Measurements from ENCODE around the gene EI24. TPM values are rescaled to one million over a fixed set of nuclear protein-coding genes. Genes with fewer than 3 reads are reported as not detected.

Gene EI24
- total and polyA plus RNA-seq, 9 donors: 44.9 to 149 (median 53.4) TPM

DNA sequence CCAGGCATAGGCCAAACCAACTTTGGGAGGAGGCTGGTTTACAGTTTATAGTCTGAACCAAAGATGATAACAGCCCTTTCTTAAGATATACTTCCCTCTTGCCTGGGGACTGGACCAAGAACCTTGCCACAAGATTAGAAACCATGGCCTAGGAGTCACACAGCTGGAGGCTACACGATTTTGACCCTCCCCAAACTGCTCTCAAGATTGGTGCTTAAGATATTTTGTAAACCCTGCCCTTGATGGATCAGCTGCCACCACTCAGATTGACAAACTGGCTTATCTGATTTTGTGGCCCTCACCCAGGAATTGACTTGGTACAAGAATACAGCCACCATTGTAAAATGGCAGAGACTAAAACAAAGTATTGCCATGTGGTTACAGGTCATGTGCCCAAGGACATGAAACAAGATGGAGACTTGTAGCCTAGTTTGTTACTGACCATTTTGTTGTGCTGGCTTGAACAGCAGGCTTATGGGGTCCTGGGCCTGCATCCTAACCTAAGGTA, 17.4 kb upstream of the EI24 start:
- Histone ChIP-seq H3K27me3 (no peaks in the 10 kb centered on the region), H3K9me3 (peaks cover 0 to 25% of the 10 kb centered on the region in 2 donors), H3K36me3 (no peaks in the 10 kb centered on the region), H3K4me1 (ENCODE audit: insufficient read depth) (no peaks in the 10 kb centered on the region), H3K4me3 (no peak overlapping the region), H3K27ac (no peak overlapping the region)
- 37 to 44% (median 41%) methylated on average over 1 of the region's 1 CpG for WGBS, 3 donors
- TF ChIP-seq POLR2A (IDR thresholded peaks at IDR 0.05) (no peak), EP300 (IDR thresholded peaks at IDR 0.05) (no peak)
- TF ChIP-seq, protein P1, sequence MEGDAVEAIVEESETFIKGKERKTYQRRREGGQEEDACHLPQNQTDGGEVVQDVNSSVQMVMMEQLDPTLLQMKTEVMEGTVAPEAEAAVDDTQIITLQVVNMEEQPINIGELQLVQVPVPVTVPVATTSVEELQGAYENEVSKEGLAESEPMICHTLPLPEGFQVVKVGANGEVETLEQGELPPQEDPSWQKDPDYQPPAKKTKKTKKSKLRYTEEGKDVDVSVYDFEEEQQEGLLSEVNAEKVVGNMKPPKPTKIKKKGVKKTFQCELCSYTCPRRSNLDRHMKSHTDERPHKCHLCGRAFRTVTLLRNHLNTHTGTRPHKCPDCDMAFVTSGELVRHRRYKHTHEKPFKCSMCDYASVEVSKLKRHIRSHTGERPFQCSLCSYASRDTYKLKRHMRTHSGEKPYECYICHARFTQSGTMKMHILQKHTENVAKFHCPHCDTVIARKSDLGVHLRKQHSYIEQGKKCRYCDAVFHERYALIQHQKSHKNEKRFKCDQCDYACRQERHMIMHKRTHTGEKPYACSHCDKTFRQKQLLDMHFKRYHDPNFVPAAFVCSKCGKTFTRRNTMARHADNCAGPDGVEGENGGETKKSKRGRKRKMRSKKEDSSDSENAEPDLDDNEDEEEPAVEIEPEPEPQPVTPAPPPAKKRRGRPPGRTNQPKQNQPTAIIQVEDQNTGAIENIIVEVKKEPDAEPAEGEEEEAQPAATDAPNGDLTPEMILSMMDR (IDR thresholded peaks at IDR 0.05): no peak
- intact Hi-C loops (cut with DNase I): no loop called here
- DNase-seq: no peak

DNA sequence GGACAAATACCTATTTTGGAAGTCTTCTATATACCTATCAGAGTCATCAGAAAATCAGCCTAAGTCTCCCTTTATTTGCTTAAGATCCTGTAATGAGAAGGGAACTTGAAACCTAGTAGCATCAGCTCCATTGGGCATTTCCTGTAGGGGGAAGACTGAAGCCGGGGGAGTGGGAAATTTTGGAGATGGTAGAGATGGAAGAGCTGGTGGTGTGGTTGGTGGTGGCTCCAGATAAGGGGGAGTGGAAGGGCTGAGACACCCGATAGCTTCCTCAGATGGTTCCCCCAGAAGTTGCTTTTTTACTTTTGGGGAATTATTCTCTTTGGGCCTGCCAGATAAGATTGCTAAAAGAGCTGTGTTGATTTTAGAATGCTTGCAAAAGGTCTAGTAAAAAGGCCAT, 16.4 kb upstream of the EI24 start:
- Histone ChIP-seq H3K27ac (no peak overlapping the region), H3K27me3 (no peaks in the 10 kb centered on the region), H3K4me3 (no peak overlapping the region), H3K4me1 (ENCODE audit: insufficient read depth) (no peaks in the 10 kb centered on the region), H3K36me3 (no peaks in the 10 kb centered on the region), H3K9me3 (peaks cover 0 to 25% of the 10 kb centered on the region in 2 donors)
- WGBS, 3 donors: 91 to 94% (median 93%) methylated on average over 2 of the region's 2 CpGs
- no peak for TF ChIP-seq EP300 (IDR thresholded peaks at IDR 0.05)
- TF ChIP-seq POLR2A (IDR thresholded peaks at IDR 0.05): no peak
- TF ChIP-seq, protein P1 (IDR thresholded peaks at IDR 0.05): no peak
- DNase-seq: no peak
- intact Hi-C loops (cut with DNase I): no loop called here

DNA sequence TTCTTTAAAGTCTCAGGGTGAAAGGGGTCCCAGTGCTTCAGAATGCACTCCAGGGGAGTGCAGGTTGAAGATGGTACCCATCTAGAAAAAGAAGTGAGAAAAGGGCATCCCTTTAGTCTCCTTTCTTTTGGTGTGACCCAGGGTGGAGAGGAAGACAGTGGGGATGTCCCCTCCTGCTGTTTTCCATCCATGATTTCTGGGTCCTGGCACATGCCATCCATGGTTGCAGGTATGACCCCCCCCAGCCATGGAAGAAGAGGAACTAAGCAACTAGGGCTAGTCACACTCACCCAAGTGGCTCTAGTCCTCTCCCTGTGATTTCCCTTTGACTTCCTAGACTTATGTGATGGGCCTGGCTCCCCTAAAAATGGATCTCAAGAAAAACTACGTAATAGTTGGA, 15.9 kb upstream of the EI24 start:
- DNase-seq: no peak
- Histone ChIP-seq H3K4me3 (no peak overlapping the region), H3K27me3 (no peaks in the 10 kb centered on the region), H3K36me3 (no peaks in the 10 kb centered on the region), H3K4me1 (ENCODE audit: insufficient read depth) (no peaks in the 10 kb centered on the region), H3K27ac (no peak overlapping the region), H3K9me3 (peaks cover 0 to 25% of the 10 kb centered on the region in 2 donors)
- intact Hi-C loops (cut with DNase I): no loop called here
- TF ChIP-seq POLR2A (IDR thresholded peaks at IDR 0.05): no peak
- no peak for TF ChIP-seq EP300 (IDR thresholded peaks at IDR 0.05)
- TF ChIP-seq, protein P1 (IDR thresholded peaks at IDR 0.05): no peak
- WGBS, 3 donors: 83 to 96% (median 93%) methylated on average over 1 of the region's 1 CpG

DNA sequence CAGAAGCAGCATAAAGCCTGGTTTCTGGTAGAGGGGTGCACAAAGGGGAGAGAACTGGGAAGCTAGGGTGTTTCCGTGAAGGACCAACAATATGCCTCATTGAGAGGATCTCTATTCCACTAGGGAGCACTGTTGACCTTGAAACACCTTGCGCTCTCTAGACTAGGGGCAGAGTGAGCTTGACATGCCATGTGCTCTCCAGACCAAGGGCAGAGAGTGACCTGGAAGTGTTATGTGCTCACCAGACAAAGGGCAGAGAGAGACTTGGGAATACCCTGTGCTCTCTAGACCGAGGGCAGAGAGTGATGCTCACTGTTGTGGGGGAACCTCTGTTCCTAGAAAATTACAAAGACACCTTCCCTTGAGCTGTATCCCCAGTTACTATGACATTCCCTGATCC, 15.2 kb upstream of the EI24 start:
- TF ChIP-seq EP300 (IDR thresholded peaks at IDR 0.05) (no peak), POLR2A (IDR thresholded peaks at IDR 0.05) (no peak)
- TF ChIP-seq, protein P1 (IDR thresholded peaks at IDR 0.05): no peak

More for the DNA sequence above, 15.2 kb upstream of the EI24 start:
- intact Hi-C loops (cut with DNase I): no loop called here
- Histone ChIP-seq H3K9me3 (peaks cover 0 to 25% of the 10 kb centered on the region in 2 donors), H3K27me3 (no peaks in the 10 kb centered on the region), H3K4me3 (no peak overlapping the region), H3K27ac (no peak overlapping the region), H3K36me3 (no peaks in the 10 kb centered on the region), H3K4me1 (ENCODE audit: insufficient read depth) (no peaks in the 10 kb centered on the region)
- 83 to 88% (median 87%) methylated on average over 3 of the region's 3 CpGs for WGBS, 3 donors
- no peak for DNase-seq
